Measurements from ENCODE around the gene BRSK1.

DNA sequence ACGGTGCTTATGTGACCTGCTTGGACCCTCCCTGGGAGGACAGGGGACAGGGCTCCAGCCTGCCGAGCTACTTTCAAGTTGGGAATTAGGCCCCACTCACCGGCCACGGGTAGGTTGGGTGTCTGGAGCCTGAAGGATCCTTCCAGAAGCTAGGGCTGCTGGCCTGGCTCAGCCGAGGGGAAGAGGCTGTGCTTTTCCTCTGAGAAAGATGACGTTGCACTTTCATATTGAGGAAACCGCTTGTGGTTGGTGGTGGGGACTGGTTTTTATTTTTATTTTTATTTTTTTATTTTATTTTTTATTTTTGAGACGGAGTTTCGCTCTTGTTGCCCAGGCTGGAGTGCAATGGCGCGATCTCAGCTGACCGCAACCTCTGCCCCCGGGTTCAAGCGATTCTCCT, 41.4 kb downstream of the BRSK1 start, which contains the start of gene TMEM150B:
- TF ChIP-seq EP300 (IDR thresholded peaks at IDR 0.05) (no peak), POLR2A (IDR thresholded peaks at IDR 0.05) (no peak)
- TF ChIP-seq, protein P1, sequence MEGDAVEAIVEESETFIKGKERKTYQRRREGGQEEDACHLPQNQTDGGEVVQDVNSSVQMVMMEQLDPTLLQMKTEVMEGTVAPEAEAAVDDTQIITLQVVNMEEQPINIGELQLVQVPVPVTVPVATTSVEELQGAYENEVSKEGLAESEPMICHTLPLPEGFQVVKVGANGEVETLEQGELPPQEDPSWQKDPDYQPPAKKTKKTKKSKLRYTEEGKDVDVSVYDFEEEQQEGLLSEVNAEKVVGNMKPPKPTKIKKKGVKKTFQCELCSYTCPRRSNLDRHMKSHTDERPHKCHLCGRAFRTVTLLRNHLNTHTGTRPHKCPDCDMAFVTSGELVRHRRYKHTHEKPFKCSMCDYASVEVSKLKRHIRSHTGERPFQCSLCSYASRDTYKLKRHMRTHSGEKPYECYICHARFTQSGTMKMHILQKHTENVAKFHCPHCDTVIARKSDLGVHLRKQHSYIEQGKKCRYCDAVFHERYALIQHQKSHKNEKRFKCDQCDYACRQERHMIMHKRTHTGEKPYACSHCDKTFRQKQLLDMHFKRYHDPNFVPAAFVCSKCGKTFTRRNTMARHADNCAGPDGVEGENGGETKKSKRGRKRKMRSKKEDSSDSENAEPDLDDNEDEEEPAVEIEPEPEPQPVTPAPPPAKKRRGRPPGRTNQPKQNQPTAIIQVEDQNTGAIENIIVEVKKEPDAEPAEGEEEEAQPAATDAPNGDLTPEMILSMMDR (IDR thresholded peaks at IDR 0.05): no peak
